HEK293 (cell line): ENCODE measurements around the gene HIKESHI.

ENCODE experiments used
- BCL11A ChIP-seq: fragments of 450-650 bp; formaldehyde crosslinking; IDR thresholded peaks from 2 replicates; pipeline ENCODE4 v1.5.1; 2016; ENCODE audit warnings: low read depth, missing biosample characterization, missing genetic modification characterization
- EGR2 ChIP-seq: fragments of 450-650 bp; formaldehyde crosslinking; IDR thresholded peaks from 2 replicates; pipeline ENCODE4 v1.5.1; 2016; ENCODE audit warnings: low read depth, missing biosample characterization, missing genetic modification characterization
- KLF16 ChIP-seq: fragments of 450-650 bp; formaldehyde crosslinking; IDR thresholded peaks from 2 replicates; pipeline ENCODE4 v1.5.1; 2017; ENCODE audit warnings: missing biosample characterization, missing genetic modification characterization
- KLF8 ChIP-seq: fragments of 450-650 bp; formaldehyde crosslinking; IDR thresholded peaks from 2 replicates; pipeline ENCODE4 v1.5.1; 2016; ENCODE audit warnings: missing biosample characterization, missing genetic modification characterization
- OSR2 ChIP-seq: fragments of 450-650 bp; formaldehyde crosslinking; IDR thresholded peaks from 2 replicates; pipeline ENCODE4 v1.5.1; 2016; ENCODE audit warnings: missing biosample characterization, missing genetic modification characterization
- OVOL3 ChIP-seq: fragments of 450-650 bp; formaldehyde crosslinking; IDR thresholded peaks from 2 replicates; pipeline ENCODE4 v1.5.1; 2016; ENCODE audit warnings: missing biosample characterization, missing genetic modification characterization
- PATZ1 ChIP-seq: fragments of 450-650 bp; formaldehyde crosslinking; IDR thresholded peaks from 2 replicates; pipeline ENCODE4 v1.5.1; 2016; ENCODE audit warnings: missing biosample characterization, missing genetic modification characterization
- SALL2 ChIP-seq: fragments of 450-650 bp; formaldehyde crosslinking; IDR thresholded peaks from 2 replicates; pipeline ENCODE4 v1.5.0; 2017; ENCODE audit warnings: missing biosample characterization, mild to moderate bottlenecking, missing genetic modification characterization, borderline replicate concordance
- ZBTB20 ChIP-seq: fragments of 450-650 bp; formaldehyde crosslinking; IDR thresholded peaks from 2 replicates; pipeline ENCODE4 v1.5.1; 2016; ENCODE audit warnings: missing biosample characterization, missing genetic modification characterization
- ZBTB48 ChIP-seq: fragments of 450-650 bp; formaldehyde crosslinking; IDR thresholded peaks from 2 replicates; pipeline ENCODE4 v1.5.1; 2016; ENCODE audit warnings: missing biosample characterization, missing genetic modification characterization
- ZBTB7A ChIP-seq: fragments of 450-650 bp; formaldehyde crosslinking; IDR thresholded peaks from 2 replicates; pipeline ENCODE4 v1.5.1; 2016; ENCODE audit warnings: low read depth, missing biosample characterization, missing genetic modification characterization
- ZBTB8A ChIP-seq: fragments of 450-650 bp; formaldehyde crosslinking; IDR thresholded peaks from 2 replicates; pipeline ENCODE4 v1.5.1; 2016; ENCODE audit warnings: missing biosample characterization, missing genetic modification characterization
- ZEB2 ChIP-seq: fragments of 450-650 bp; formaldehyde crosslinking; IDR thresholded peaks from 2 replicates; pipeline ENCODE4 v1.5.1; 2016; ENCODE audit warnings: missing biosample characterization, missing genetic modification characterization
- ZFP3 ChIP-seq: fragments of 450-650 bp; formaldehyde crosslinking; IDR thresholded peaks from 2 replicates; pipeline ENCODE4 v1.5.1; 2016; ENCODE audit warnings: low read depth, missing biosample characterization, missing genetic modification characterization
- ZFP69B ChIP-seq: fragments of 450-650 bp; formaldehyde crosslinking; IDR thresholded peaks from 2 replicates; pipeline ENCODE4 v1.5.1; 2016; ENCODE audit warnings: missing biosample characterization, missing genetic modification characterization
- ZNF169 ChIP-seq: fragments of 450-650 bp; formaldehyde crosslinking; IDR thresholded peaks from 2 replicates; pipeline ENCODE4 v1.5.1; 2016; ENCODE audit warnings: missing biosample characterization, missing genetic modification characterization
- ZNF18 ChIP-seq: fragments of 450-650 bp; formaldehyde crosslinking; IDR thresholded peaks from 2 replicates; pipeline ENCODE4 v1.5.1; 2016; ENCODE audit warnings: missing biosample characterization, missing genetic modification characterization
- ZNF350 ChIP-seq: fragments of 450-650 bp; formaldehyde crosslinking; IDR thresholded peaks from 2 replicates; pipeline ENCODE4 v1.5.0; 2017; ENCODE audit warnings: missing biosample characterization, mild to moderate bottlenecking, missing genetic modification characterization
- ZNF37A ChIP-seq: fragments of 450-650 bp; IDR thresholded peaks from 2 replicates; pipeline ENCODE4 v1.5.1; 2018; ENCODE audit warnings: missing biosample characterization, missing genetic modification characterization
- ZNF521 ChIP-seq: fragments of 450-650 bp; formaldehyde crosslinking; IDR thresholded peaks from 2 replicates; pipeline ENCODE4 v1.5.1; 2017; ENCODE audit warnings: missing biosample characterization, mild to moderate bottlenecking, missing genetic modification characterization
- ZNF600 ChIP-seq: fragments of 450-650 bp; formaldehyde crosslinking; IDR thresholded peaks from 2 replicates; pipeline ENCODE4 v1.5.1; 2016; ENCODE audit warnings: missing biosample characterization, missing genetic modification characterization
- ZNF623 ChIP-seq: fragments of 450-650 bp; formaldehyde crosslinking; IDR thresholded peaks from 2 replicates; pipeline ENCODE4 v1.5.1; 2016; ENCODE audit warnings: missing biosample characterization, missing genetic modification characterization
- ZNF624 ChIP-seq: fragments of 450-650 bp; formaldehyde crosslinking; IDR thresholded peaks from 2 replicates; pipeline ENCODE4 v1.5.1; 2017; ENCODE audit warnings: missing biosample characterization, missing genetic modification characterization
- ZNF658 ChIP-seq: fragments of 450-650 bp; formaldehyde crosslinking; IDR thresholded peaks from 2 replicates; pipeline ENCODE4; 2016; ENCODE audit warnings: missing biosample characterization, missing genetic modification characterization
- ZNF747 ChIP-seq: fragments of 450-650 bp; formaldehyde crosslinking; IDR thresholded peaks from 2 replicates; pipeline ENCODE4 v1.5.1; 2016; ENCODE audit warnings: missing biosample characterization, missing genetic modification characterization
- ZNF76 ChIP-seq: fragments of 450-650 bp; formaldehyde crosslinking; IDR thresholded peaks from 2 replicates; pipeline ENCODE4; 2016; ENCODE audit warnings: low read depth, missing biosample characterization, missing genetic modification characterization, borderline replicate concordance
- TF ChIP-seq, protein P1 (sequence below): fragments of 450-650 bp; formaldehyde crosslinking; IDR thresholded peaks from 2 replicates; pipeline ENCODE4 v1.5.1; 2016; ENCODE audit warnings: missing biosample characterization, missing genetic modification characterization, borderline replicate concordance
- TF ChIP-seq, protein P2 (sequence below): fragments of 450-650 bp; formaldehyde crosslinking; IDR thresholded peaks from 2 replicates; pipeline ENCODE4 v1.5.1; 2016; ENCODE audit warnings: missing biosample characterization, missing genetic modification characterization
- TF ChIP-seq, protein P3 (sequence below): fragments of 450-650 bp; formaldehyde crosslinking; IDR thresholded peaks from 2 replicates; pipeline ENCODE4 v1.5.1; 2016; ENCODE audit warnings: missing biosample characterization, missing genetic modification characterization

The HIKESHI gene

GRCh38 chr11:86302092-86302793 is at the start of gene HIKESHI (continued):
- no peak for TF ChIP-seq SALL2 (tag by site-specific recombination)
- no peak for TF ChIP-seq ZNF623
- TF ChIP-seq ZBTB7A (tag by site-specific recombination): 0 out of 2 replicates have a peak, but pooled peaks have one; percentile 43
- peak; percentile 72 for TF ChIP-seq PATZ1
- TF ChIP-seq BCL11A (tag by site-specific recombination): peak; percentile 27; the same call in 1 of the 2 replicates
- TF ChIP-seq ZNF76: peak; percentile 98
- TF ChIP-seq, protein P1, sequence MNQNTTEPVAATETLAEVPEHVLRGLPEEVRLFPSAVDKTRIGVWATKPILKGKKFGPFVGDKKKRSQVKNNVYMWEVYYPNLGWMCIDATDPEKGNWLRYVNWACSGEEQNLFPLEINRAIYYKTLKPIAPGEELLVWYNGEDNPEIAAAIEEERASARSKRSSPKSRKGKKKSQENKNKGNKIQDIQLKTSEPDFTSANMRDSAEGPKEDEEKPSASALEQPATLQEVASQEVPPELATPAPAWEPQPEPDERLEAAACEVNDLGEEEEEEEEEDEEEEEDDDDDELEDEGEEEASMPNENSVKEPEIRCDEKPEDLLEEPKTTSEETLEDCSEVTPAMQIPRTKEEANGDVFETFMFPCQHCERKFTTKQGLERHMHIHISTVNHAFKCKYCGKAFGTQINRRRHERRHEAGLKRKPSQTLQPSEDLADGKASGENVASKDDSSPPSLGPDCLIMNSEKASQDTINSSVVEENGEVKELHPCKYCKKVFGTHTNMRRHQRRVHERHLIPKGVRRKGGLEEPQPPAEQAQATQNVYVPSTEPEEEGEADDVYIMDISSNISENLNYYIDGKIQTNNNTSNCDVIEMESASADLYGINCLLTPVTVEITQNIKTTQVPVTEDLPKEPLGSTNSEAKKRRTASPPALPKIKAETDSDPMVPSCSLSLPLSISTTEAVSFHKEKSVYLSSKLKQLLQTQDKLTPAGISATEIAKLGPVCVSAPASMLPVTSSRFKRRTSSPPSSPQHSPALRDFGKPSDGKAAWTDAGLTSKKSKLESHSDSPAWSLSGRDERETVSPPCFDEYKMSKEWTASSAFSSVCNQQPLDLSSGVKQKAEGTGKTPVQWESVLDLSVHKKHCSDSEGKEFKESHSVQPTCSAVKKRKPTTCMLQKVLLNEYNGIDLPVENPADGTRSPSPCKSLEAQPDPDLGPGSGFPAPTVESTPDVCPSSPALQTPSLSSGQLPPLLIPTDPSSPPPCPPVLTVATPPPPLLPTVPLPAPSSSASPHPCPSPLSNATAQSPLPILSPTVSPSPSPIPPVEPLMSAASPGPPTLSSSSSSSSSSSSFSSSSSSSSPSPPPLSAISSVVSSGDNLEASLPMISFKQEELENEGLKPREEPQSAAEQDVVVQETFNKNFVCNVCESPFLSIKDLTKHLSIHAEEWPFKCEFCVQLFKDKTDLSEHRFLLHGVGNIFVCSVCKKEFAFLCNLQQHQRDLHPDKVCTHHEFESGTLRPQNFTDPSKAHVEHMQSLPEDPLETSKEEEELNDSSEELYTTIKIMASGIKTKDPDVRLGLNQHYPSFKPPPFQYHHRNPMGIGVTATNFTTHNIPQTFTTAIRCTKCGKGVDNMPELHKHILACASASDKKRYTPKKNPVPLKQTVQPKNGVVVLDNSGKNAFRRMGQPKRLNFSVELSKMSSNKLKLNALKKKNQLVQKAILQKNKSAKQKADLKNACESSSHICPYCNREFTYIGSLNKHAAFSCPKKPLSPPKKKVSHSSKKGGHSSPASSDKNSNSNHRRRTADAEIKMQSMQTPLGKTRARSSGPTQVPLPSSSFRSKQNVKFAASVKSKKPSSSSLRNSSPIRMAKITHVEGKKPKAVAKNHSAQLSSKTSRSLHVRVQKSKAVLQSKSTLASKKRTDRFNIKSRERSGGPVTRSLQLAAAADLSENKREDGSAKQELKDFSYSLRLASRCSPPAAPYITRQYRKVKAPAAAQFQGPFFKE (tag by site-specific recombination): no peak
- TF ChIP-seq KLF16: peak; percentile 68
- no peak for TF ChIP-seq ZNF18 (tag by site-specific recombination)
- no peak for TF ChIP-seq ZNF37A
- no peak for TF ChIP-seq ZNF350 (tag by site-specific recombination)
- TF ChIP-seq KLF8: peak; percentile 55; the same call in 1 of the 2 replicates
- TF ChIP-seq ZBTB20 (tag by site-specific recombination): peak; percentile 40; the same call in 1 of the 2 replicates
- TF ChIP-seq ZFP3: no peak
- TF ChIP-seq ZBTB48 (tag by site-specific recombination): peak; percentile 31; the same call in 1 of the 2 replicates
- TF ChIP-seq ZNF624 (tag by site-specific recombination): no peak
- TF ChIP-seq ZEB2: peak; percentile 56
- TF ChIP-seq ZBTB8A: peak; percentile 64
- TF ChIP-seq OSR2: no peak
- TF ChIP-seq, protein P2, sequence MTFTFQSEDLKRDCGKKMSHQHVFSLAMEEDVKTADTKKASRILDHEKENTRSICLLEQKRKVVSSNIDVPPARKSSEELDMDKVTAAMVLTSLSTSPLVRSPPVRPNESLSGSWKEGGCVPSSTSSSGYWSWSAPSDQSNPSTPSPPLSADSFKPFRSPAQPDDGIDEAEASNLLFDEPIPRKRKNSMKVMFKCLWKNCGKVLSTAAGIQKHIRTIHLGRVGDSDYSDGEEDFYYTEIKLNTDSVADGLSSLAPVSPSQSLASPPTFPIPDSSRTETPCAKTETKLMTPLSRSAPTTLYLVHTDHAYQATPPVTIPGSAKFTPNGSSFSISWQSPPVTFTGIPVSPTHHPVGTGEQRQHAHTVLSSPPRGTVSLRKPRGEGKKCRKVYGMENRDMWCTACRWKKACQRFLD (tag by site-specific recombination): no peak
- no peak for TF ChIP-seq OVOL3
- TF ChIP-seq EGR2 (tag by site-specific recombination): peak; percentile 51; the same call in 1 of the 2 replicates
- TF ChIP-seq ZNF747 (tag by site-specific recombination): no peak
- TF ChIP-seq ZNF600 (tag by site-specific recombination): peak; percentile 74; the same call in 1 of the 2 replicates
- no peak for TF ChIP-seq ZNF169 (tag by site-specific recombination)
- TF ChIP-seq ZNF658 (tag by site-specific recombination): no peak
- TF ChIP-seq, protein P3, sequence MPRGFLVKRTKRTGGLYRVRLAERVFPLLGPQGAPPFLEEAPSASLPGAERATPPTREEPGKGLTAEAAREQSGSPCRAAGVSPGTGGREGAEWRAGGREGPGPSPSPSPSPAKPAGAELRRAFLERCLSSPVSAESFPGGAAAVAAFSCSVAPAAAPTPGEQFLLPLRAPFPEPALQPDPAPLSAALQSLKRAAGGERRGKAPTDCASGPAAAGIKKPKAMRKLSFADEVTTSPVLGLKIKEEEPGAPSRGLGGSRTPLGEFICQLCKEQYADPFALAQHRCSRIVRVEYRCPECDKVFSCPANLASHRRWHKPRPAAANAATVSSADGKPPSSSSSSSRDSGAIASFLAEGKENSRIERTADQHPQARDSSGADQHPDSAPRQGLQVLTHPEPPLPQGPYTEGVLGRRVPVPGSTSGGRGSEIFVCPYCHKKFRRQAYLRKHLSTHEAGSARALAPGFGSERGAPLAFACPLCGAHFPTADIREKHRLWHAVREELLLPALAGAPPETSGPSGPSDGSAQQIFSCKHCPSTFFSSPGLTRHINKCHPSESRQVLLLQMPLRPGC (tag by site-specific recombination): no peak
- TF ChIP-seq ZNF521 (tag by site-specific recombination): no peak
- TF ChIP-seq ZFP69B: no peak
